Measurements from ENCODE around the gene MYH11. TPM values are rescaled to one million over a fixed set of nuclear protein-coding genes. Genes with fewer than 3 reads are reported as not detected.

The MYH11 gene
- total and polyA plus RNA-seq, 2 experiments from 2014 or later, result 1.6 to 5.9 TPM

DNA sequence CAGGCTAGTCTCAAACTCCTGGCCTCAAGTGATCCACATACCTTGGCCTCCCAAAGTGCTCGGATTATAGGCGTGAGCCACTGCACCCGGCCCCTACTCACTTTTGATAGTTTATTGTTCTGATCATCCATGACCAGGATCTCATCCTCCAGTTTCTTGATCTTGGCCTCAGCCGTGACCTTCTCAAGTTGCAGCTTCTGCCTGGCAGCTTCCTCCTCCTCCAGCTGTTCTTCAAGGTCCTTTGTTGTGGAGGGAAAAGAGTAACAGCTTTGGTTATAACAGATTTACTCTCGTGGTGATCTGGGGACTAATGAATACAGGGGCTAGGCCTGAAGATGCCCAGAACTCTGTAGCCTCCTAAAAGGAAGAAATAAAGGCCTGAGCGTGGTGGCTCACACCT, 116.9 kb downstream of the MYH11 start:
- DNase-seq (ENCODE audit: low spot score), result no peak
- no peaks in the 10 kb centered on the region for H4K20me1 ChIP-seq (replicated peaks; ENCODE audit: insufficient read depth)
- H3K9me2 ChIP-seq (ENCODE audit: insufficient read depth), result no peaks in the 10 kb centered on the region
- H3K36me3 ChIP-seq (ENCODE audit: insufficient read depth), result no peaks in the 10 kb centered on the region
- Mint-ChIP-seq H3K9me3 (no peaks in the 10 kb centered on the region; the same call in 2 of the 3 replicates), H3K36me3 (ENCODE audit: low read depth) (no peaks in the 10 kb centered on the region), H3K27ac (no peak overlapping the region), H3K4me3 (no peak overlapping the region), H3K4me1 (peaks cover 5% of the 10 kb centered on the region), H3K27me3 (ENCODE audit: insufficient read depth, low read depth, poor library complexity) (peaks cover 5% of the 10 kb centered on the region)
- TF ChIP-seq EZH2 (IDR thresholded peaks at IDR 0.05; ENCODE audit: low read depth, unreplicated experiment), result no peak
- no peak for TF ChIP-seq NANOG (IDR thresholded peaks at IDR 0.05; ENCODE audit: borderline replicate concordance)
- TF ChIP-seq JUNB (IDR thresholded peaks at IDR 0.05; ENCODE audit: unreplicated experiment), result no peak
- no peak for TF ChIP-seq ZNF331 (CRISPR knock-in tag; IDR thresholded peaks at IDR 0.05; ENCODE audit: low read depth)
- no peak for TF ChIP-seq POLR2AphosphoS5 (IDR thresholded peaks at IDR 0.05; ENCODE audit: low read depth)
- no peak for TF ChIP-seq EZH2phosphoT487 (IDR thresholded peaks at IDR 0.05; ENCODE audit: unreplicated experiment)
- TF ChIP-seq, protein P1, sequence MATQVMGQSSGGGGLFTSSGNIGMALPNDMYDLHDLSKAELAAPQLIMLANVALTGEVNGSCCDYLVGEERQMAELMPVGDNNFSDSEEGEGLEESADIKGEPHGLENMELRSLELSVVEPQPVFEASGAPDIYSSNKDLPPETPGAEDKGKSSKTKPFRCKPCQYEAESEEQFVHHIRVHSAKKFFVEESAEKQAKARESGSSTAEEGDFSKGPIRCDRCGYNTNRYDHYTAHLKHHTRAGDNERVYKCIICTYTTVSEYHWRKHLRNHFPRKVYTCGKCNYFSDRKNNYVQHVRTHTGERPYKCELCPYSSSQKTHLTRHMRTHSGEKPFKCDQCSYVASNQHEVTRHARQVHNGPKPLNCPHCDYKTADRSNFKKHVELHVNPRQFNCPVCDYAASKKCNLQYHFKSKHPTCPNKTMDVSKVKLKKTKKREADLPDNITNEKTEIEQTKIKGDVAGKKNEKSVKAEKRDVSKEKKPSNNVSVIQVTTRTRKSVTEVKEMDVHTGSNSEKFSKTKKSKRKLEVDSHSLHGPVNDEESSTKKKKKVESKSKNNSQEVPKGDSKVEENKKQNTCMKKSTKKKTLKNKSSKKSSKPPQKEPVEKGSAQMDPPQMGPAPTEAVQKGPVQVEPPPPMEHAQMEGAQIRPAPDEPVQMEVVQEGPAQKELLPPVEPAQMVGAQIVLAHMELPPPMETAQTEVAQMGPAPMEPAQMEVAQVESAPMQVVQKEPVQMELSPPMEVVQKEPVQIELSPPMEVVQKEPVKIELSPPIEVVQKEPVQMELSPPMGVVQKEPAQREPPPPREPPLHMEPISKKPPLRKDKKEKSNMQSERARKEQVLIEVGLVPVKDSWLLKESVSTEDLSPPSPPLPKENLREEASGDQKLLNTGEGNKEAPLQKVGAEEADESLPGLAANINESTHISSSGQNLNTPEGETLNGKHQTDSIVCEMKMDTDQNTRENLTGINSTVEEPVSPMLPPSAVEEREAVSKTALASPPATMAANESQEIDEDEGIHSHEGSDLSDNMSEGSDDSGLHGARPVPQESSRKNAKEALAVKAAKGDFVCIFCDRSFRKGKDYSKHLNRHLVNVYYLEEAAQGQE (IDR thresholded peaks at IDR 0.05; ENCODE audit: unreplicated experiment), result no peak
- TF ChIP-seq, protein P2, sequence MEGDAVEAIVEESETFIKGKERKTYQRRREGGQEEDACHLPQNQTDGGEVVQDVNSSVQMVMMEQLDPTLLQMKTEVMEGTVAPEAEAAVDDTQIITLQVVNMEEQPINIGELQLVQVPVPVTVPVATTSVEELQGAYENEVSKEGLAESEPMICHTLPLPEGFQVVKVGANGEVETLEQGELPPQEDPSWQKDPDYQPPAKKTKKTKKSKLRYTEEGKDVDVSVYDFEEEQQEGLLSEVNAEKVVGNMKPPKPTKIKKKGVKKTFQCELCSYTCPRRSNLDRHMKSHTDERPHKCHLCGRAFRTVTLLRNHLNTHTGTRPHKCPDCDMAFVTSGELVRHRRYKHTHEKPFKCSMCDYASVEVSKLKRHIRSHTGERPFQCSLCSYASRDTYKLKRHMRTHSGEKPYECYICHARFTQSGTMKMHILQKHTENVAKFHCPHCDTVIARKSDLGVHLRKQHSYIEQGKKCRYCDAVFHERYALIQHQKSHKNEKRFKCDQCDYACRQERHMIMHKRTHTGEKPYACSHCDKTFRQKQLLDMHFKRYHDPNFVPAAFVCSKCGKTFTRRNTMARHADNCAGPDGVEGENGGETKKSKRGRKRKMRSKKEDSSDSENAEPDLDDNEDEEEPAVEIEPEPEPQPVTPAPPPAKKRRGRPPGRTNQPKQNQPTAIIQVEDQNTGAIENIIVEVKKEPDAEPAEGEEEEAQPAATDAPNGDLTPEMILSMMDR (conservative IDR thresholded peaks at IDR 0.05; ENCODE audit: low read depth in 2 of 2), result no peak
- no peak for TF ChIP-seq CREB1 (CRISPR knock-in tag; IDR thresholded peaks at IDR 0.05; ENCODE audit: low read depth)
- TF ChIP-seq, protein P3, sequence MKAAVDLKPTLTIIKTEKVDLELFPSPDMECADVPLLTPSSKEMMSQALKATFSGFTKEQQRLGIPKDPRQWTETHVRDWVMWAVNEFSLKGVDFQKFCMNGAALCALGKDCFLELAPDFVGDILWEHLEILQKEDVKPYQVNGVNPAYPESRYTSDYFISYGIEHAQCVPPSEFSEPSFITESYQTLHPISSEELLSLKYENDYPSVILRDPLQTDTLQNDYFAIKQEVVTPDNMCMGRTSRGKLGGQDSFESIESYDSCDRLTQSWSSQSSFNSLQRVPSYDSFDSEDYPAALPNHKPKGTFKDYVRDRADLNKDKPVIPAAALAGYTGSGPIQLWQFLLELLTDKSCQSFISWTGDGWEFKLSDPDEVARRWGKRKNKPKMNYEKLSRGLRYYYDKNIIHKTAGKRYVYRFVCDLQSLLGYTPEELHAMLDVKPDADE (IDR thresholded peaks at IDR 0.05), result no peak
- TF ChIP-seq STAT1 (IDR thresholded peaks at IDR 0.05; ENCODE audit: unreplicated experiment), result no peak
- TF ChIP-seq ZNF114 (CRISPR knock-in tag; IDR thresholded peaks at IDR 0.05), result no peak
- TF ChIP-seq, protein P4, sequence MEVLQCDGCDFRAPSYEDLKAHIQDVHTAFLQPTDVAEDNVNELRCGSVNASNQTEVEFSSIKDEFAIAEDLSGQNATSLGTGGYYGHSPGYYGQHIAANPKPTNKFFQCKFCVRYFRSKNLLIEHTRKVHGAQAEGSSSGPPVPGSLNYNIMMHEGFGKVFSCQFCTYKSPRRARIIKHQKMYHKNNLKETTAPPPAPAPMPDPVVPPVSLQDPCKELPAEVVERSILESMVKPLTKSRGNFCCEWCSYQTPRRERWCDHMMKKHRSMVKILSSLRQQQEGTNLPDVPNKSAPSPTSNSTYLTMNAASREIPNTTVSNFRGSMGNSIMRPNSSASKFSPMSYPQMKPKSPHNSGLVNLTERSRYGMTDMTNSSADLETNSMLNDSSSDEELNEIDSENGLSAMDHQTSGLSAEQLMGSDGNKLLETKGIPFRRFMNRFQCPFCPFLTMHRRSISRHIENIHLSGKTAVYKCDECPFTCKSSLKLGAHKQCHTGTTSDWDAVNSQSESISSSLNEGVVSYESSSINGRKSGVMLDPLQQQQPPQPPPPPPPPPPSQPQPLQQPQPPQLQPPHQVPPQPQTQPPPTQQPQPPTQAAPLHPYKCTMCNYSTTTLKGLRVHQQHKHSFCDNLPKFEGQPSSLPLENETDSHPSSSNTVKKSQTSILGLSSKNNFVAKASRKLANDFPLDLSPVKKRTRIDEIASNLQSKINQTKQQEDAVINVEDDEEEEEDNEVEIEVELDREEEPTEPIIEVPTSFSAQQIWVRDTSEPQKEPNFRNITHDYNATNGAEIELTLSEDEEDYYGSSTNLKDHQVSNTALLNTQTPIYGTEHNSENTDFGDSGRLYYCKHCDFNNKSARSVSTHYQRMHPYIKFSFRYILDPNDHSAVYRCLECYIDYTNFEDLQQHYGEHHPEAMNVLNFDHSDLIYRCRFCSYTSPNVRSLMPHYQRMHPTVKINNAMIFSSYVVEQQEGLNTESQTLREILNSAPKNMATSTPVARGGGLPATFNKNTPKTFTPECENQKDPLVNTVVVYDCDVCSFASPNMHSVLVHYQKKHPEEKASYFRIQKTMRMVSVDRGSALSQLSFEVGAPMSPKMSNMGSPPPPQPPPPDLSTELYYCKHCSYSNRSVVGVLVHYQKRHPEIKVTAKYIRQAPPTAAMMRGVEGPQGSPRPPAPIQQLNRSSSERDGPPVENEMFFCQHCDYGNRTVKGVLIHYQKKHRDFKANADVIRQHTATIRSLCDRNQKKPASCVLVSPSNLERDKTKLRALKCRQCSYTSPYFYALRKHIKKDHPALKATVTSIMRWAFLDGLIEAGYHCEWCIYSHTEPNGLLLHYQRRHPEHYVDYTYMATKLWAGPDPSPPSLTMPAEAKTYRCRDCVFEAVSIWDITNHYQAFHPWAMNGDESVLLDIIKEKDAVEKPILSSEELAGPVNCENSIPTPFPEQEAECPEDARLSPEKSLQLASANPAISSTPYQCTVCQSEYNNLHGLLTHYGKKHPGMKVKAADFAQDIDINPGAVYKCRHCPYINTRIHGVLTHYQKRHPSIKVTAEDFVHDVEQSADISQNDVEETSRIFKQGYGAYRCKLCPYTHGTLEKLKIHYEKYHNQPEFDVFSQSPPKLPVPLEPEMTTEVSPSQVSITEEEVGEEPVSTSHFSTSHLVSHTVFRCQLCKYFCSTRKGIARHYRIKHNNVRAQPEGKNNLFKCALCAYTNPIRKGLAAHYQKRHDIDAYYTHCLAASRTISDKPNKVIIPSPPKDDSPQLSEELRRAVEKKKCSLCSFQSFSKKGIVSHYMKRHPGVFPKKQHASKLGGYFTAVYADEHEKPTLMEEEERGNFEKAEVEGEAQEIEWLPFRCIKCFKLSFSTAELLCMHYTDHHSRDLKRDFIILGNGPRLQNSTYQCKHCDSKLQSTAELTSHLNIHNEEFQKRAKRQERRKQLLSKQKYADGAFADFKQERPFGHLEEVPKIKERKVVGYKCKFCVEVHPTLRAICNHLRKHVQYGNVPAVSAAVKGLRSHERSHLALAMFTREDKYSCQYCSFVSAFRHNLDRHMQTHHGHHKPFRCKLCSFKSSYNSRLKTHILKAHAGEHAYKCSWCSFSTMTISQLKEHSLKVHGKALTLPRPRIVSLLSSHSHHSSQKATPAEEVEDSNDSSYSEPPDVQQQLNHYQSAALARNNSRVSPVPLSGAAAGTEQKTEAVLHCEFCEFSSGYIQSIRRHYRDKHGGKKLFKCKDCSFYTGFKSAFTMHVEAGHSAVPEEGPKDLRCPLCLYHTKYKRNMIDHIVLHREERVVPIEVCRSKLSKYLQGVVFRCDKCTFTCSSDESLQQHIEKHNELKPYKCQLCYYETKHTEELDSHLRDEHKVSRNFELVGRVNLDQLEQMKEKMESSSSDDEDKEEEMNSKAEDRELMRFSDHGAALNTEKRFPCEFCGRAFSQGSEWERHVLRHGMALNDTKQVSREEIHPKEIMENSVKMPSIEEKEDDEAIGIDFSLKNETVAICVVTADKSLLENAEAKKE (CRISPR knock-in tag; IDR thresholded peaks at IDR 0.05), result no peak
- no peaks in the 10 kb centered on the region for H3F3A ChIP-seq (replicated peaks; ENCODE audit: low read depth)
- no peaks in the 10 kb centered on the region for H3K27me3 ChIP-seq (ENCODE audit: insufficient read depth)
- no peak overlapping the region for H3K27ac ChIP-seq (ENCODE audit: low read depth)
- H2AFZ ChIP-seq, result no peak overlapping the region; the same call in 1 of the 2 replicates
- no peak overlapping the region for H3K4me2 ChIP-seq
- no peak overlapping the region for H3K4me3 ChIP-seq
- no peaks in the 10 kb centered on the region for H3K4me1 ChIP-seq (ENCODE audit: insufficient read depth)
- no peaks in the 10 kb centered on the region for H3K79me2 ChIP-seq (replicated peaks; ENCODE audit: insufficient read depth)
- no peak for ATAC-seq
